GM12891 (cell line): ENCODE results near the gene TMEM121.

Experiments
- DNase-seq: peaks from one replicate; pipeline ENCODE4 v3.0.0; 2011; ENCODE audit warnings: low spot score; ENCODE audit not compliant: insufficient read length
- FAIRE-seq: peaks from 2 replicates; lab custom pipeline; 2011; peaks lifted over from hg19 to GRCh38; lab: Jason Lieb, UNC
- PAX5 ChIP-seq: IDR thresholded peaks from 2 replicates; pipeline ENCODE4 v1.6.1; 2011; ENCODE audit warnings: low read length, moderate library complexity, mild to moderate bottlenecking; ENCODE audit not compliant: insufficient read depth, severe bottlenecking
- POLR2A ChIP-seq: IDR thresholded peaks from 2 replicates; pipeline ENCODE4 v1.6.1; 2011; ENCODE audit warnings: low read depth, low read length, control low read depth
- POLR2AphosphoS5 ChIP-seq: IDR thresholded peaks from 2 replicates; pipeline ENCODE4 v1.6.1; 2011; ENCODE audit warnings: low read depth, low read length, control low read depth
- POU2F2 ChIP-seq: IDR thresholded peaks from 2 replicates; pipeline ENCODE4 v1.6.1; 2011; ENCODE audit warnings: low read depth, mild to moderate bottlenecking, control low read depth, low read length, moderate library complexity
- SPI1 ChIP-seq: IDR thresholded peaks from 2 replicates; pipeline ENCODE4 v1.6.1; 2011; ENCODE audit warnings: low read depth, low read length, control low read depth
- TAF1 ChIP-seq: IDR thresholded peaks from 2 replicates; pipeline ENCODE4 v1.6.1; 2011; ENCODE audit warnings: low read depth, low read length, control low read depth

Gene TMEM121

GRCh38 chr14:105505101-105505500 is 21.3 kb upstream of the TMEM121 start:
- DNase-seq (peak; percentile 17), FAIRE-seq (no peak)
- no peak for TF ChIP-seq SPI1
- TF ChIP-seq TAF1 = no peak
- TF ChIP-seq PAX5 = no peak
- TF ChIP-seq POU2F2 = no peak
- TF ChIP-seq POLR2A = no peak
- TF ChIP-seq POLR2AphosphoS5 = no peak

GRCh38 chr14:105507247-105507646 is 19.1 kb upstream of the TMEM121 start:
- DNase-seq (peak; percentile 12), FAIRE-seq (no peak)

GRCh38 chr14:105508069-105508468 is 18.3 kb upstream of the TMEM121 start:
- FAIRE-seq (no peak), DNase-seq (no peak)
- TF ChIP-seq SPI1 (no peak), POLR2AphosphoS5 (no peak), PAX5 (no peak), POLR2A (no peak), TAF1 (no peak), POU2F2 (no peak)

More at GRCh38 chr14:105507247-105507646, 19.1 kb upstream of the TMEM121 start:
- TF ChIP-seq TAF1 = no peak
- TF ChIP-seq SPI1 = no peak
- TF ChIP-seq POU2F2 = no peak
- TF ChIP-seq POLR2A = no peak
- TF ChIP-seq POLR2AphosphoS5 = no peak
- no peak for TF ChIP-seq PAX5

GRCh38 chr14:105508601-105509000 is 17.8 kb upstream of the TMEM121 start:
- FAIRE-seq = no peak
- TF ChIP-seq PAX5 (no peak), POU2F2 (no peak), POLR2AphosphoS5 (no peak), TAF1 (no peak), POLR2A (no peak), SPI1 (no peak)
- DNase-seq = no peak

GRCh38 chr14:105517096-105517495 is 9.3 kb upstream of the TMEM121 start:
- no peak for TF ChIP-seq POLR2AphosphoS5
- no peak for TF ChIP-seq PAX5
- TF ChIP-seq POU2F2 = no peak
- no peak for TF ChIP-seq TAF1
- no peak for TF ChIP-seq POLR2A
- TF ChIP-seq SPI1 = no peak
- DNase-seq (no peak), FAIRE-seq (no peak)

GRCh38 chr14:105519946-105520698 is 6.3 kb upstream of the TMEM121 start:
- DNase-seq (no peak), FAIRE-seq (no peak)
- TF ChIP-seq POU2F2 (no peak), POLR2A (no peak), PAX5 (no peak), TAF1 (no peak), POLR2AphosphoS5 (no peak), SPI1 (no peak)

- no peak for DNase-seq
- TF ChIP-seq POLR2A (no peak), TAF1 (no peak), PAX5 (no peak), SPI1 (no peak), POU2F2 (no peak), POLR2AphosphoS5 (no peak)
- FAIRE-seq = no peak
These were observed 1.1 kb upstream of the TMEM121 start for GRCh38 chr14:105525326-105525725.

- no peak for FAIRE-seq
- TF ChIP-seq POU2F2 = no peak
- TF ChIP-seq PAX5 = no peak
- no peak for TF ChIP-seq POLR2AphosphoS5
- TF ChIP-seq SPI1 = no peak
- no peak for TF ChIP-seq POLR2A
- TF ChIP-seq TAF1 = no peak
- no peak for DNase-seq
These were observed 495 bp downstream of the TMEM121 start for GRCh38 chr14:105526776-105527380.

- TF ChIP-seq SPI1 (no peak), POLR2A (no peak), TAF1 (no peak), PAX5 (no peak), POLR2AphosphoS5 (no peak), POU2F2 (no peak)
- FAIRE-seq = no peak
- no peak for DNase-seq
These were observed 1.0 kb downstream of the TMEM121 start for GRCh38 chr14:105527381-105527825.
